Panc1 (cell line): ENCODE results near the gene TRIM2. TPM values are rescaled to one million over a fixed set of nuclear protein-coding genes. Genes with fewer than 3 reads are reported as not detected.

Experiments used
- ATAC-seq: fragments of 200-7000 bp; cut with Tn5 transposase; 2 replicates; pipeline ENCODE4 v1.9.1; 2020; ENCODE audit warnings: mild to moderate bottlenecking, moderate library complexity
- BruUV-seq: library from RNA; stranded (reverse); fragments of 400-500 nt; replicated peaks from 2 replicates; lab custom pipeline; 2021; lab: Mats Ljungman, UMichigan
- CTCF ChIA-PET: fragments of 300-600 bp; sonication (Branson Sonifier 250); formaldehyde crosslinking; loops from one replicate; lab custom pipeline; 2022; ENCODE audit warnings: antibody characterized with exemption; lab: Charles Lee
- POLR2A ChIA-PET: fragments of 300-600 bp; sonication (Branson Sonifier 250); formaldehyde crosslinking; loops from one replicate; lab custom pipeline; 2022; ENCODE audit warnings: antibody characterized with exemption; lab: Charles Lee
- DNase-seq: peaks from one replicate; pipeline ENCODE4 v3.0.0-alpha.2; 2010; ENCODE audit warnings: low read depth, low spot score
- H3K27ac ChIP-seq: 2 replicates; pipeline ENCODE4 v1.5.1; 2011; ENCODE audit warnings: mild to moderate bottlenecking, low read length, inconsistent platforms
- H3K27me3 ChIP-seq: fragments of 200-500 bp; sonication (Bioruptor generic); 2 replicates; pipeline ENCODE4 v1.6.0; 2014; ENCODE audit warnings: low read length, inconsistent platforms; ENCODE audit not compliant: control insufficient read depth, insufficient read depth
- H3K36me3 ChIP-seq: fragments of 200-500 bp; sonication (Bioruptor generic); 2 replicates; pipeline ENCODE4 v1.5.1; 2014; ENCODE audit warnings: inconsistent platforms, mild to moderate bottlenecking, low read length, moderate library complexity; ENCODE audit not compliant: control insufficient read depth, insufficient read depth
- H3K4me1 ChIP-seq: 2 replicates; pipeline ENCODE4 v1.5.1; 2011; ENCODE audit warnings: inconsistent platforms, mild to moderate bottlenecking, low read length, moderate library complexity; ENCODE audit not compliant: control insufficient read depth, insufficient read depth
- H3K4me3 ChIP-seq, 2 experiments: 2 replicates each; pipeline ENCODE4 v1.5.1; 2011 to 2012; ENCODE audit warnings: low read depth in 2 of 2, low read length in 2 of 2, mild to moderate bottlenecking in 2 of 2, inconsistent platforms in 1 of 2, moderate library complexity in 1 of 2
- H3K9me3 ChIP-seq: fragments of 200-500 bp; sonication (Bioruptor generic); 2 replicates; pipeline ENCODE4 v1.5.1; 2014; ENCODE audit warnings: low read depth, mild to moderate bottlenecking, inconsistent platforms, low read length, moderate library complexity; ENCODE audit not compliant: control insufficient read depth, insufficient read depth
- POLR2AphosphoS5 ChIP-seq: IDR thresholded peaks from 2 replicates; pipeline ENCODE4 v1.6.1; 2012; ENCODE audit warnings: mild to moderate bottlenecking, low read depth, low read length, moderate library complexity
- SIN3A ChIP-seq: IDR thresholded peaks from 2 replicates; pipeline ENCODE4 v1.6.1; 2012; ENCODE audit warnings: low read depth, mild to moderate bottlenecking, low read length, moderate library complexity, borderline replicate concordance; ENCODE audit not compliant: insufficient read depth
- TCF7L2 ChIP-seq: IDR thresholded peaks from 2 replicates; pipeline ENCODE4 v1.6.1; 2011; ENCODE audit warnings: mild to moderate bottlenecking, low read depth, low read length, inconsistent platforms
- in situ Hi-C: cut with HindIII; loops from 2 replicates; pipeline ENCODE4 v1.10.0; 2016; ENCODE audit warnings: low sequenced_read_pairs, low pct_unique_long_range_greater_than_20kb
- intact Hi-C: fragments of 100-400 bp; cut with micrococcal nuclease; formaldehyde crosslinking; loops from one replicate; pipeline ENCODE4 v1.10.0; 2022; ENCODE audit not compliant: unreplicated experiment
- total RNA-seq: library from RNA; stranded (reverse); gene quantifications from one replicate; pipeline ENCODE4 v1.2.1, GENCODE V29; 2021; ENCODE audit not compliant: unreplicated experiment
- TF ChIP-seq, protein P1 (sequence below), 2 experiments: IDR thresholded peaks; 2 replicates each; pipeline ENCODE4 v1.6.1; 2011 to 2012; ENCODE audit warnings: low read depth in 2 of 2, control low read depth in 1 of 2, low read length in 1 of 2, mild to moderate bottlenecking in 1 of 2, moderate library complexity in 1 of 2; ENCODE audit not compliant: insufficient read depth in 1 of 2
- TF ChIP-seq, protein P2 (sequence below): fragments of 450-650 bp; IDR thresholded peaks from 2 replicates; pipeline ENCODE4 v1.5.1; 2017; ENCODE audit warnings: mild to moderate bottlenecking

The TRIM2 gene
- total RNA-seq, 1 experiment from 2014 or later = 18.9 TPM

DNA sequence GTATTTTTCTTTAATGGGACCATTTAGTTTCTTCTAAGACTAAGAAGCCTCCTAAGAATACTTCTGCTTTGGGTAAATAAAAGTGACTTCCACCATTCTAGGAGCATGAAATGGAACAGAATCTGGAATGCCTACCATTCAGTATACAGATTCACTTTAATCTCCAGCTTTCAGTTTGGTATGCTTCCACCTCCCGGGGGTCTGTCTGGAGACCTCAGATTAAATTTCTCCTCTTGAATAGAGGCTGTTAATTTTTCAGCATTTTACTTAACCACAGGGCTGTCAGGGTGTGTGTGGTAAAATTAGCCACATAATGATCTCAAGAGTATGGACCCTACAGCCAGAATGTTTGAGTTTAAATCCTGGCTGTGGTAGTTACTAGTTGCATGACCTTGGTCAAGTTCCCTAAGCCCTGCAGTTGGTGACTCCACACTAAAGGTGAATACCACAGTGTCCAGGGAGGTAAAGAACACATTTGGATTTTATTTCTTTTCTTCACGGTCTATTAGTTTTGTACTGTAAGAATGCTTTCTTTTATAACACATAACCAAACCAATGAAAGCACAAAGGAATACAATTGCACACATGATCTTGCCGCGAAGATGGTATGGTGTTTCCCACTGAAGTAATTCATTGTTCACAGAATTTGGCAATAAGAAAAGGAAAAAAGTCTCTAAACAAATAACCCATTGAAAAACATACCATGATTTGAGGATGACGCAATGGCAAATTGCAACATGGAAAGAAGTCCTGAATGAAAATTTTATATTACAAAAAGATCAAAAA lies 37.3 kb upstream of the TRIM2 start:
- no peaks in the 10 kb centered on the region for H3K4me1 ChIP-seq
- no peaks in the 10 kb centered on the region for H3K9me3 ChIP-seq
- TF ChIP-seq, protein P1, sequence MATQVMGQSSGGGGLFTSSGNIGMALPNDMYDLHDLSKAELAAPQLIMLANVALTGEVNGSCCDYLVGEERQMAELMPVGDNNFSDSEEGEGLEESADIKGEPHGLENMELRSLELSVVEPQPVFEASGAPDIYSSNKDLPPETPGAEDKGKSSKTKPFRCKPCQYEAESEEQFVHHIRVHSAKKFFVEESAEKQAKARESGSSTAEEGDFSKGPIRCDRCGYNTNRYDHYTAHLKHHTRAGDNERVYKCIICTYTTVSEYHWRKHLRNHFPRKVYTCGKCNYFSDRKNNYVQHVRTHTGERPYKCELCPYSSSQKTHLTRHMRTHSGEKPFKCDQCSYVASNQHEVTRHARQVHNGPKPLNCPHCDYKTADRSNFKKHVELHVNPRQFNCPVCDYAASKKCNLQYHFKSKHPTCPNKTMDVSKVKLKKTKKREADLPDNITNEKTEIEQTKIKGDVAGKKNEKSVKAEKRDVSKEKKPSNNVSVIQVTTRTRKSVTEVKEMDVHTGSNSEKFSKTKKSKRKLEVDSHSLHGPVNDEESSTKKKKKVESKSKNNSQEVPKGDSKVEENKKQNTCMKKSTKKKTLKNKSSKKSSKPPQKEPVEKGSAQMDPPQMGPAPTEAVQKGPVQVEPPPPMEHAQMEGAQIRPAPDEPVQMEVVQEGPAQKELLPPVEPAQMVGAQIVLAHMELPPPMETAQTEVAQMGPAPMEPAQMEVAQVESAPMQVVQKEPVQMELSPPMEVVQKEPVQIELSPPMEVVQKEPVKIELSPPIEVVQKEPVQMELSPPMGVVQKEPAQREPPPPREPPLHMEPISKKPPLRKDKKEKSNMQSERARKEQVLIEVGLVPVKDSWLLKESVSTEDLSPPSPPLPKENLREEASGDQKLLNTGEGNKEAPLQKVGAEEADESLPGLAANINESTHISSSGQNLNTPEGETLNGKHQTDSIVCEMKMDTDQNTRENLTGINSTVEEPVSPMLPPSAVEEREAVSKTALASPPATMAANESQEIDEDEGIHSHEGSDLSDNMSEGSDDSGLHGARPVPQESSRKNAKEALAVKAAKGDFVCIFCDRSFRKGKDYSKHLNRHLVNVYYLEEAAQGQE (IDR thresholded peaks at IDR 0.05; ENCODE audit: insufficient read depth in 1 of 2, low read depth in 2 of 2, low read length in 1 of 2) = no peak
- TF ChIP-seq, protein P2, sequence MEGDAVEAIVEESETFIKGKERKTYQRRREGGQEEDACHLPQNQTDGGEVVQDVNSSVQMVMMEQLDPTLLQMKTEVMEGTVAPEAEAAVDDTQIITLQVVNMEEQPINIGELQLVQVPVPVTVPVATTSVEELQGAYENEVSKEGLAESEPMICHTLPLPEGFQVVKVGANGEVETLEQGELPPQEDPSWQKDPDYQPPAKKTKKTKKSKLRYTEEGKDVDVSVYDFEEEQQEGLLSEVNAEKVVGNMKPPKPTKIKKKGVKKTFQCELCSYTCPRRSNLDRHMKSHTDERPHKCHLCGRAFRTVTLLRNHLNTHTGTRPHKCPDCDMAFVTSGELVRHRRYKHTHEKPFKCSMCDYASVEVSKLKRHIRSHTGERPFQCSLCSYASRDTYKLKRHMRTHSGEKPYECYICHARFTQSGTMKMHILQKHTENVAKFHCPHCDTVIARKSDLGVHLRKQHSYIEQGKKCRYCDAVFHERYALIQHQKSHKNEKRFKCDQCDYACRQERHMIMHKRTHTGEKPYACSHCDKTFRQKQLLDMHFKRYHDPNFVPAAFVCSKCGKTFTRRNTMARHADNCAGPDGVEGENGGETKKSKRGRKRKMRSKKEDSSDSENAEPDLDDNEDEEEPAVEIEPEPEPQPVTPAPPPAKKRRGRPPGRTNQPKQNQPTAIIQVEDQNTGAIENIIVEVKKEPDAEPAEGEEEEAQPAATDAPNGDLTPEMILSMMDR = no peak
- TF ChIP-seq POLR2AphosphoS5 (no peak), TCF7L2 (no peak), SIN3A (no peak)
- 0 out of 2 replicates have a peak, but pooled peaks cover 2% of the 10 kb centered on the region for H3K27me3 ChIP-seq
- H3K4me3 ChIP-seq = no peak overlapping the region
- H3K27ac ChIP-seq = no peak overlapping the region
- ATAC-seq = no peak
- ChIA-PET CTCF (no interaction called here), POLR2A (no interaction called here)
- DNase-seq = no peak
- BruUV-seq = no TSS peak
- no peaks in the 10 kb centered on the region for H3K36me3 ChIP-seq
- in situ Hi-C loops (no loop called here), intact Hi-C loops (no loop called here)

DNA sequence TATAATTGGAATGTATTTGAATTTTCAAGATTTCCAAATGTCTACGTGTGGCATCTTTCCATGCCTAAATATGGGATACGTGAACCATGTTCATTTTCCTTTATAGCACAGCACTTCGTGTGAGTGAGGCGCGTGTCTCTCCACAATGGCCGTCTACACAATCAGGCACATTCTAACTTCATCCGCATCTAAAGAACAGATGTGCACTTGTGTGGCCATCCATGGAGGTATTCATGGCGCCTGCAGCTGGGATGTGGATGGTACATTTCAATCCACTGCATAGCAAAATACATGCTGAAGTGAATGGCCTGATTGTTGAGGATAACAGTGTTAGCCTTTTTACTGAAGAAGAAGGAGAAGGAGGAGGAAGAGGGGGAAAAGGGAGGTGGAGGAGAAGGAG lies 34.5 kb upstream of the TRIM2 start:
- in situ Hi-C loops (no loop called here), intact Hi-C loops (no loop called here)
- Histone ChIP-seq H3K27me3 (0 out of 2 replicates have a peak, but pooled peaks cover 2% of the 10 kb centered on the region), H3K36me3 (no peaks in the 10 kb centered on the region), H3K4me1 (no peaks in the 10 kb centered on the region), H3K27ac (no peak overlapping the region), H3K9me3 (no peaks in the 10 kb centered on the region), H3K4me3 (no peak overlapping the region)
- POLR2A ChIA-PET = no interaction called here
- no TSS peak for BruUV-seq
- no peak for DNase-seq
- no peak for ATAC-seq
- no peak for TF ChIP-seq POLR2AphosphoS5
- TF ChIP-seq, protein P1 (IDR thresholded peaks at IDR 0.05; ENCODE audit: insufficient read depth in 1 of 2, low read depth in 2 of 2, low read length in 1 of 2) = no peak
- no peak for TF ChIP-seq TCF7L2
- TF ChIP-seq SIN3A = no peak
- TF ChIP-seq, protein P2 = no peak
- CTCF ChIA-PET = interaction anchor here (0.6 kb wide), 1 partner anchor 41 kb away, joined by 3 read pairs; no protein-coding TSS in a partner anchor
